Measurements from ENCODE around the gene BCAS1.

GRCh38 chr20:53910351-53911002 is 159.9 kb downstream of the BCAS1 start:
- TF ChIP-seq CTCF (IDR thresholded peaks at IDR 0.05; ENCODE audit: low read depth, low read length) (no peak), POLR2A (IDR thresholded peaks at IDR 0.05; ENCODE audit: extremely low read depth, insufficient read length) (no peak)

Data from NB4 (cell line).